DOHH2 (cell line): ENCODE results near the gene PDE7B.

ENCODE experiments used
- H3F3A ChIP-seq: fragments of 200-600 bp; sonication (generic), shearing (Covaris generic); 2 replicates; pipeline ENCODE4 v1.6.0; 2016; ENCODE audit warnings: antibody characterized with exemption, mild to moderate bottlenecking; ENCODE audit not compliant: control insufficient read depth, insufficient read depth
- H3K27ac ChIP-seq: fragments of 200-600 bp; sonication (generic); 2 replicates; pipeline ENCODE4 v1.5.1; 2014; ENCODE audit warnings: low read depth, mild to moderate bottlenecking, low read length, moderate library complexity
- H3K27me3 ChIP-seq: fragments of 200-600 bp; sonication (generic); 2 replicates; pipeline ENCODE4 v1.6.1; 2014; ENCODE audit warnings: mild to moderate bottlenecking, low read length, mixed read lengths; ENCODE audit not compliant: control insufficient read depth
- H3K36me3 ChIP-seq: fragments of 200-600 bp; sonication (generic); 2 replicates; pipeline ENCODE4 v1.6.1; 2014; ENCODE audit warnings: mild to moderate bottlenecking, low read length, moderate library complexity, mixed read lengths; ENCODE audit not compliant: control insufficient read depth
- H3K4me1 ChIP-seq: fragments of 200-600 bp; sonication (generic); 2 replicates; pipeline ENCODE4 v1.6.1; 2014; ENCODE audit warnings: mild to moderate bottlenecking, low read length, mixed read lengths; ENCODE audit not compliant: control insufficient read depth
- H3K4me2 ChIP-seq: fragments of 200-600 bp; sonication (generic); 2 replicates; pipeline ENCODE4 v1.6.0; 2014; ENCODE audit warnings: mild to moderate bottlenecking, low read length, moderate library complexity
- H3K4me3 ChIP-seq: fragments of 200-600 bp; sonication (generic); 2 replicates; pipeline ENCODE4 v1.5.1; 2014; ENCODE audit warnings: mild to moderate bottlenecking, low read length, mixed read lengths
- H3K79me2 ChIP-seq: fragments of 200-600 bp; sonication (generic); 2 replicates; pipeline ENCODE4 v1.6.1; 2014; ENCODE audit warnings: mild to moderate bottlenecking, low read length, mixed read lengths; ENCODE audit not compliant: control insufficient read depth
- H3K9me2 ChIP-seq: fragments of 200-600 bp; sonication (generic); replicated peaks from 2 replicates; pipeline ENCODE4 v1.6.1; 2014; ENCODE audit warnings: mild to moderate bottlenecking, low read length, mixed read lengths; ENCODE audit not compliant: control insufficient read depth
- H3K9me3 ChIP-seq: fragments of 200-600 bp; sonication (generic); 2 replicates; pipeline ENCODE4 v1.6.1; 2014; ENCODE audit warnings: antibody characterized with exemption, low read length, mixed read lengths; ENCODE audit not compliant: control insufficient read depth, insufficient read depth
- H4K20me1 ChIP-seq: fragments of 200-600 bp; sonication (generic); 2 replicates; pipeline ENCODE4 v1.6.0; 2014; ENCODE audit warnings: low read depth, mild to moderate bottlenecking, antibody characterized with exemption, low read length, moderate library complexity; ENCODE audit not compliant: control insufficient read depth, insufficient read depth
- EZH2phosphoT487 ChIP-seq: fragments of 200-600 bp; sonication (generic); IDR thresholded peaks from 2 replicates; pipeline ENCODE4 v1.6.1; 2017; ENCODE audit warnings: borderline replicate concordance, mild to moderate bottlenecking, antibody characterized with exemption, low read length, moderate library complexity, mixed read lengths
- TF ChIP-seq, protein P1 (sequence below): fragments of 200-600 bp; sonication (generic); IDR thresholded peaks from one replicate; pipeline ENCODE4 v1.5.1; 2014; ENCODE audit warnings: antibody characterized with exemption, mild to moderate bottlenecking, low read depth, low read length; ENCODE audit not compliant: poor library complexity, severe bottlenecking

The PDE7B gene

DNA sequence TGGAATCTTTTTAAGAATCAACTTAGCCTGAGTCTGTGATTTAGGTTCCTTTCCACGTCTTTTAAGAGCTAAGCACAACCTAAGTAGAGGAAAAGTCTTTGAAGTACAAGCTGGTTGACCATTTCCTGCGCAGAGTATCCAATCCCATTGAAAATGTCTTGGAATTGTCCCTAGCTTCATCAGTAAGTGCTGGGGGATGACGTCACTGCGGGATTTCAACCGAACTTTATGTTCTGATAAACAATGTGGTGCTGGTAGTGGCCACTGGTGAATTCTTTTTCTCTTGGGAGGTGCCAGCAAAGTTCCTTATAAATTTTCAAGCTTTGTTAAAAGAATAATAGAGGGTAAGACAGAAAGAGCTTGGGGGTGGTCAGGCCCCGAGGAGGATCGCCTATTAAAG lies 69.2 kb downstream of the PDE7B start:
- H3F3A ChIP-seq: no peaks in the 10 kb centered on the region
- H3K4me2 ChIP-seq: no peak overlapping the region
- no peaks in the 10 kb centered on the region for H3K27me3 ChIP-seq
- H3K79me2 ChIP-seq: no peaks in the 10 kb centered on the region
- H3K4me1 ChIP-seq: no peaks in the 10 kb centered on the region
- H4K20me1 ChIP-seq: no peaks in the 10 kb centered on the region
- H3K9me3 ChIP-seq: no peaks in the 10 kb centered on the region
- TF ChIP-seq, protein P1, sequence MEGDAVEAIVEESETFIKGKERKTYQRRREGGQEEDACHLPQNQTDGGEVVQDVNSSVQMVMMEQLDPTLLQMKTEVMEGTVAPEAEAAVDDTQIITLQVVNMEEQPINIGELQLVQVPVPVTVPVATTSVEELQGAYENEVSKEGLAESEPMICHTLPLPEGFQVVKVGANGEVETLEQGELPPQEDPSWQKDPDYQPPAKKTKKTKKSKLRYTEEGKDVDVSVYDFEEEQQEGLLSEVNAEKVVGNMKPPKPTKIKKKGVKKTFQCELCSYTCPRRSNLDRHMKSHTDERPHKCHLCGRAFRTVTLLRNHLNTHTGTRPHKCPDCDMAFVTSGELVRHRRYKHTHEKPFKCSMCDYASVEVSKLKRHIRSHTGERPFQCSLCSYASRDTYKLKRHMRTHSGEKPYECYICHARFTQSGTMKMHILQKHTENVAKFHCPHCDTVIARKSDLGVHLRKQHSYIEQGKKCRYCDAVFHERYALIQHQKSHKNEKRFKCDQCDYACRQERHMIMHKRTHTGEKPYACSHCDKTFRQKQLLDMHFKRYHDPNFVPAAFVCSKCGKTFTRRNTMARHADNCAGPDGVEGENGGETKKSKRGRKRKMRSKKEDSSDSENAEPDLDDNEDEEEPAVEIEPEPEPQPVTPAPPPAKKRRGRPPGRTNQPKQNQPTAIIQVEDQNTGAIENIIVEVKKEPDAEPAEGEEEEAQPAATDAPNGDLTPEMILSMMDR: no peak
- no peak for TF ChIP-seq EZH2phosphoT487
- no peaks in the 10 kb centered on the region for H3K36me3 ChIP-seq
- no peaks in the 10 kb centered on the region for H3K9me2 ChIP-seq
- no peak overlapping the region for H3K4me3 ChIP-seq
- H3K27ac ChIP-seq: no peak overlapping the region

DNA sequence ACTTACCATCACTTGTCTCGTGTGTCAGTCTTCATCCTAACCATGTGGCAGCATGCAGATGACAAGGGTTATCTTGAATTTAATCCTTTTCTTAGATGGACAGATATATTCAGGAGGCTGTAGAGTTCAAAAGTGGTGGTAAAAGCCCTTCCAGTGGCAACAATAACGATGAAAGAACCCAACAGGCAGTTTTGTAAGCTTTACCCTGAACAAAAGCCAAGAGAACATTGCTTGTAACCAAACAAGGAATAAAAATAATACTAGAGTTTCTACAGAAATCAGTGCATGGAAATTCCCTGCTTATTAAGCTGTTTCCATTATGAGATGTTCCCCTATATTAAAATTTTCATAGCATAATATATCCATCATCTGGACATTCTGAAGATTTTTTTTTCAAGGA lies 69.7 kb downstream of the PDE7B start:
- H3F3A ChIP-seq: no peaks in the 10 kb centered on the region
- H4K20me1 ChIP-seq: no peaks in the 10 kb centered on the region
- H3K27me3 ChIP-seq: no peaks in the 10 kb centered on the region
- no peaks in the 10 kb centered on the region for H3K4me1 ChIP-seq
- no peak overlapping the region for H3K4me3 ChIP-seq
- no peak overlapping the region for H3K4me2 ChIP-seq
- H3K79me2 ChIP-seq: no peaks in the 10 kb centered on the region
- no peak overlapping the region for H3K27ac ChIP-seq
- H3K9me3 ChIP-seq: no peaks in the 10 kb centered on the region
- no peaks in the 10 kb centered on the region for H3K9me2 ChIP-seq
- TF ChIP-seq, protein P1: no peak
- H3K36me3 ChIP-seq: no peaks in the 10 kb centered on the region

DNA sequence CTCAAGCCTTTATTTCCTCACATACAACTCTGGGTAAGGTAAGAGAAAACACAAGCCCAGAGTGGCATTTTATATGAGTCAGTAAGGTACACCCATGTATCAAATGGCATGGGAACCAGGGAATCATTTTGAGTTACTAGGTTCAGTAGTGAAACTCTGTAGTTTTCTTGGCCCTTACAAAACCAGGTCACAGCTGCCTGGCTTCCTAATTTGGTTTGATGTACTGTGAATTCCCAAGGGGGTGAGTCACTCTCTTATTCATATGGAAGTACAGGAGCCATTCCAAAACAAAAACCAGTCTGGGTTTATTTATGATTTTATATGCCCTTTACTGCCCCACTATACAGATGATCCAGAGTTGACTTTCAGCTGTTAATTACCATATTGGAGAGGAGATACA lies 70.7 kb downstream of the PDE7B start:
- Histone ChIP-seq H3K79me2 (no peaks in the 10 kb centered on the region), H3K4me2 (no peak overlapping the region), H3K27me3 (no peaks in the 10 kb centered on the region), H3K9me3 (no peaks in the 10 kb centered on the region), H3K4me1 (no peaks in the 10 kb centered on the region), H3F3A (no peaks in the 10 kb centered on the region), H3K4me3 (no peak overlapping the region), H4K20me1 (no peaks in the 10 kb centered on the region), H3K36me3 (no peaks in the 10 kb centered on the region), H3K9me2 (no peaks in the 10 kb centered on the region), H3K27ac (no peak overlapping the region)
- TF ChIP-seq EZH2phosphoT487: no peak
- TF ChIP-seq, protein P1: no peak

DNA sequence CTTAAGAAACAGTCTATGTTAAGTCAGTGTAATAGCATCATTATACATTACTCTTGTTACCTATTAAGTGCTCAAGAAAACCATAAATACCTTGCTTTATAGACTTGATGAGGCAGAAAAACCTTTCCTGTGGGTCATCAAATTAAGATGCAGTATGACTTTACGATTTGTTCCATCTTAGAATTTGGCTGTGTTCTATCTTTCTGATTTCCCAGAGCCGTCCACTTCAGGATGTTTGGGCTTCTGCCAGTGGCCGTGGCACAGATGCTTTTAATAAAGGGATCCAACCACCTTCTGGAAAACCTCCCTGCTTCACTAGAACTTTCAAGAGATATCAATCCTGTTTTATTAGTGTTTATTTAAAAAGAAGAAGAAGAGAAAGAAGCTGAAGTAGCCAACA lies 71.2 kb downstream of the PDE7B start:
- no peaks in the 10 kb centered on the region for H3K9me2 ChIP-seq
- H3K27me3 ChIP-seq: no peaks in the 10 kb centered on the region
- H3K27ac ChIP-seq: no peak overlapping the region
- no peaks in the 10 kb centered on the region for H3F3A ChIP-seq
- no peak overlapping the region for H3K4me3 ChIP-seq
- H3K36me3 ChIP-seq: no peaks in the 10 kb centered on the region
- H3K9me3 ChIP-seq: no peaks in the 10 kb centered on the region
- TF ChIP-seq, protein P1: no peak
- no peak for TF ChIP-seq EZH2phosphoT487
- H3K4me2 ChIP-seq: no peak overlapping the region
- no peaks in the 10 kb centered on the region for H3K79me2 ChIP-seq
- no peaks in the 10 kb centered on the region for H4K20me1 ChIP-seq
- no peaks in the 10 kb centered on the region for H3K4me1 ChIP-seq
